HepG2 (cell line): Measurements from ENCODE around the gene PUM1. TPM values are rescaled to one million over a fixed set of nuclear protein-coding genes. Genes with fewer than 3 reads are reported as not detected.

Source experiments
- CBFB ChIP-seq: sonication (generic); formaldehyde crosslinking; IDR thresholded peaks from 2 replicates; pipeline ENCODE4 v1.4.0; 2020; ENCODE audit warnings: missing genetic modification reagents
- FOSL2 ChIP-seq: sonication (generic); formaldehyde crosslinking; IDR thresholded peaks from 2 replicates; pipeline ENCODE4 v1.4.0; 2020; ENCODE audit warnings: missing genetic modification reagents
- IRF1 ChIP-seq: sonication (generic); formaldehyde crosslinking; IDR thresholded peaks from 2 replicates; pipeline ENCODE4 v1.4.0; 2020; ENCODE audit warnings: low read depth, mild to moderate bottlenecking, missing genetic modification reagents
- NCOA2 ChIP-seq: sonication (generic); formaldehyde crosslinking; IDR thresholded peaks from 2 replicates; pipeline ENCODE4 v1.8.0; 2022; ENCODE audit warnings: inconsistent platforms
- POLR2AphosphoS2 ChIP-seq: IDR thresholded peaks from 2 replicates; pipeline ENCODE4 v1.6.1; 2011; ENCODE audit warnings: low read depth, low read length, improper control_type of control experiment
- POLR2G ChIP-seq: fragments of 200-400 bp; formaldehyde crosslinking; IDR thresholded peaks from 2 replicates; pipeline ENCODE4 v1.6.1; 2018; ENCODE audit warnings: mild to moderate bottlenecking, low read depth, low read length, moderate library complexity
- SAFB2 ChIP-seq: sonication (generic); formaldehyde crosslinking; IDR thresholded peaks from 2 replicates; pipeline ENCODE4 v1.5.1; 2020; ENCODE audit warnings: missing genetic modification reagents, low read depth, mild to moderate bottlenecking, borderline replicate concordance
- SMAD9 ChIP-seq: sonication (generic); formaldehyde crosslinking; IDR thresholded peaks from 2 replicates; pipeline ENCODE4 v1.5.1; 2020; ENCODE audit warnings: mild to moderate bottlenecking, missing genetic modification reagents
- U2AF1 ChIP-seq: fragments of 200-400 bp; formaldehyde crosslinking; optimal IDR thresholded peaks from 2 replicates; pipeline ENCODE3; 2017; ENCODE audit warnings: mild to moderate bottlenecking, low read depth, low read length
- ZMYM2 ChIP-seq: sonication (generic); formaldehyde crosslinking; IDR thresholded peaks from 2 replicates; pipeline ENCODE4 v1.8.0; 2022; ENCODE audit warnings: mild to moderate bottlenecking, missing genetic modification reagents
- ZNF282 ChIP-seq: fragments of 450-650 bp; IDR thresholded peaks from 2 replicates; pipeline ENCODE4 v1.6.1; 2018; ENCODE audit not compliant: partially characterized antibody
- ZNF318 ChIP-seq: sonication (generic); formaldehyde crosslinking; IDR thresholded peaks from 2 replicates; pipeline ENCODE4 v1.4.0; 2020; ENCODE audit warnings: mild to moderate bottlenecking, missing genetic modification reagents
- ZNF33A ChIP-seq: sonication (generic); formaldehyde crosslinking; IDR thresholded peaks from 2 replicates; pipeline ENCODE4 v1.5.1; 2020; ENCODE audit warnings: missing genetic modification reagents, mild to moderate bottlenecking, moderate library complexity, borderline replicate concordance
- ZNF354B ChIP-seq: sonication (generic); formaldehyde crosslinking; IDR thresholded peaks from 2 replicates; pipeline ENCODE4 v1.8.0; 2022; ENCODE audit warnings: mild to moderate bottlenecking, missing genetic modification reagents
- ZNF451 ChIP-seq: sonication (generic); formaldehyde crosslinking; IDR thresholded peaks from 2 replicates; pipeline ENCODE4 v1.5.0; 2020; ENCODE audit warnings: mild to moderate bottlenecking, missing genetic modification reagents
- ZNF550 ChIP-seq: sonication (generic); formaldehyde crosslinking; IDR thresholded peaks from 2 replicates; pipeline ENCODE4 v1.4.0; 2020; ENCODE audit warnings: mild to moderate bottlenecking, missing genetic modification reagents, borderline replicate concordance
- ZSCAN20 ChIP-seq: sonication (generic); formaldehyde crosslinking; IDR thresholded peaks from 2 replicates; pipeline ENCODE4 v1.4.0; 2020; ENCODE audit warnings: missing genetic modification reagents, mild to moderate bottlenecking, borderline replicate concordance
- polyA plus RNA-seq, 8 experiments: library from polyadenylated mRNA; depleted of rRNA in 3 of 8; stranded (reverse) in 7 of 8; unstranded in 1 of 8; fragments of >200 nt; fragmentation: Illumina TruSeq in 4 of 8; extraction: Trizol in 4 of 8; gene quantifications; 2 replicates each; pipeline versions ENCODE4 v1.2.1 to v1.2.3, GENCODE V29; 2011 to 2016; ENCODE audit warnings: low read depth in 4 of 8, missing spikeins in 1 of 8, mixed read lengths in 1 of 8; ENCODE audit not compliant: insufficient read depth in 1 of 8
- total RNA-seq, 5 experiments: library from RNA; depleted of rRNA; stranded (reverse); fragments of >200 nt; fragmentation: Illumina TruSeq; extraction: Trizol; gene quantifications; 2 replicates each; pipeline ENCODE4 v1.2.3, GENCODE V29; 2016; ENCODE audit warnings: low read depth in 1 of 5
- TF ChIP-seq, protein P1 (sequence below): IDR thresholded peaks from 2 replicates; pipeline ENCODE4 v1.6.1; 2012; ENCODE audit warnings: low read depth, low read length, improper control_type of control experiment
- TF ChIP-seq, protein P2 (sequence below): sonication (generic); formaldehyde crosslinking; IDR thresholded peaks from 2 replicates; pipeline ENCODE4 v1.5.0; 2020; ENCODE audit warnings: mild to moderate bottlenecking, missing genetic modification reagents

PUM1 gene
- total and polyA plus RNA-seq, 2 of the 13 experiments (the other 11 are each of a cell fraction or from before 2014, with no cell fraction given) = 64.7 to 91.0 TPM

- TF ChIP-seq IRF1 (no peak), ZSCAN20 (CRISPR knock-in tag) (no peak), ZNF354B (CRISPR knock-in tag) (no peak), ZNF451 (CRISPR knock-in tag) (no peak), POLR2AphosphoS2 (peak; percentile 81; the same call in 1 of the 2 replicates), ZMYM2 (CRISPR knock-in tag) (no peak), FOSL2 (CRISPR knock-in tag) (no peak), ZNF550 (no peak), ZNF282 (no peak), SAFB2 (CRISPR knock-in tag) (no peak), POLR2G (0 out of 2 replicates have a peak, but pooled peaks have one; percentile 40), CBFB (CRISPR knock-in tag) (no peak), NCOA2 (CRISPR knock-in tag) (no peak), ZNF318 (no peak), ZNF33A (no peak), U2AF1 (no peak), SMAD9 (CRISPR knock-in tag) (no peak)
- TF ChIP-seq, protein P1, sequence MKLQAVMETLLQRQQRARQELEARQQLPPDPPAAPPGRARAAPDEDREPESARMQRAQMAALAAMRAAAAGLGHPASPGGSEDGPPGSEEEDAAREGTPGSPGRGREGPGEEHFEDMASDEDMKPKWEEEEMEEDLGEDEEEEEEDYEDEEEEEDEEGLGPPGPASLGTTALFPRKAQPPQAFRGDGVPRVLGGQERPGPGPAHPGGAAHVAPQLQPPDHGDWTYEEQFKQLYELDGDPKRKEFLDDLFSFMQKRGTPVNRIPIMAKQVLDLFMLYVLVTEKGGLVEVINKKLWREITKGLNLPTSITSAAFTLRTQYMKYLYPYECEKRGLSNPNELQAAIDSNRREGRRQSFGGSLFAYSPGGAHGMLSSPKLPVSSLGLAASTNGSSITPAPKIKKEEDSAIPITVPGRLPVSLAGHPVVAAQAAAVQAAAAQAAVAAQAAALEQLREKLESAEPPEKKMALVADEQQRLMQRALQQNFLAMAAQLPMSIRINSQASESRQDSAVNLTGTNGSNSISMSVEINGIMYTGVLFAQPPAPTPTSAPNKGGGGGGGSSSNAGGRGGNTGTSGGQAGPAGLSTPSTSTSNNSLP = no peak
- TF ChIP-seq, protein P2, sequence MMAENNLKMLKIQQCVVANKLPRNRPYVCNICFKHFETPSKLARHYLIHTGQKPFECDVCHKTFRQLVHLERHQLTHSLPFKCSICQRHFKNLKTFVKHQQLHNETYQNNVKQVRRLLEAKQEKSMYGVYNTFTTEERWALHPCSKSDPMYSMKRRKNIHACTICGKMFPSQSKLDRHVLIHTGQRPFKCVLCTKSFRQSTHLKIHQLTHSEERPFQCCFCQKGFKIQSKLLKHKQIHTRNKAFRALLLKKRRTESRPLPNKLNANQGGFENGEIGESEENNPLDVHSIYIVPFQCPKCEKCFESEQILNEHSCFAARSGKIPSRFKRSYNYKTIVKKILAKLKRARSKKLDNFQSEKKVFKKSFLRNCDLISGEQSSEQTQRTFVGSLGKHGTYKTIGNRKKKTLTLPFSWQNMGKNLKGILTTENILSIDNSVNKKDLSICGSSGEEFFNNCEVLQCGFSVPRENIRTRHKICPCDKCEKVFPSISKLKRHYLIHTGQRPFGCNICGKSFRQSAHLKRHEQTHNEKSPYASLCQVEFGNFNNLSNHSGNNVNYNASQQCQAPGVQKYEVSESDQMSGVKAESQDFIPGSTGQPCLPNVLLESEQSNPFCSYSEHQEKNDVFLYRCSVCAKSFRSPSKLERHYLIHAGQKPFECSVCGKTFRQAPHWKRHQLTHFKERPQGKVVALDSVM = no peak
Measured at GRCh38 chr1:31055501-31055900, 10.0 kb downstream of the PUM1 start (continued).
